ACHN (cell line): ENCODE measurements around the gene LRRC56.

Experiments
- DNase-seq: peaks from one replicate; pipeline ENCODE4 v3.0.0-alpha.2; 2015
- in situ Hi-C: cut with HindIII; loops from 2 replicates; pipeline ENCODE4 v1.10.0; 2017; ENCODE audit warnings: low sequenced_read_pairs, low pct_ligation_motif_present, low pct_unique_long_range_greater_than_20kb

LRRC56 gene

GRCh38 chr11:603154-603553 lies 65.8 kb downstream of the LRRC56 start:
- DNase-seq = no peak
- in situ Hi-C loops = no loop called here
